GM18511 (cell line): ENCODE data around the gene SFPQ.
"Not testable (repeated sequence)": the region's sequence is repeated elsewhere in the genome, so short reads cannot be mapped to it uniquely, and the experiment has no call there.

Source experiments
- ATAC-seq: cut with Tn5 transposase; IDR thresholded peaks from one replicate; pipeline ENCODE4 v1.9.1; 2021; ENCODE audit warnings: mild to moderate bottlenecking, moderate library complexity; ENCODE audit not compliant: unreplicated experiment

Gene SFPQ

DNA sequence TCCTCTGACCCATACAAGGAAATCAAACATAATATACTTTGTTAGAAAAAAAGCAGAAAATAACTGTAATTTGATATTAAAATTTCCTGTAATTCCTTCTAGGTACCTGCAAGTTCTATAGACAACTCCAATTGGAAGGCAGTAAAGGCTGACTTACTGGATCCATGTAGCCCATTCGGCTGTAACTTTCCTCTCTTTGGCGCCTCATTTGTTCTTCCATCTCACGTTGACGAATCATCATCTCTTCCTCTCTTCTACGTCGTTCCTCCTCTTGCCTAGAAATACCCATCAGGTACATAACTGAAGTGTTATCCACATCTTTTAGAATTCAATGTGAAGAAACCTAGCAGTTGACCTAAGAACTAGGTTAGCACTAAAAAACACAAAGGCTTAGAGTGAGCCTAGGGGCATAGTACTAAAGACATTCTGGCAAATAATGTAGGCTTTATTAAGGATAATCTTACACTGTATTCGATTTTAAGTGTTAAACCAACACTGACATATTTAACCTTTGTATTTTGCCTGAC, 5.1 kb downstream of the SFPQ start:
- ATAC-seq, result no peak

DNA sequence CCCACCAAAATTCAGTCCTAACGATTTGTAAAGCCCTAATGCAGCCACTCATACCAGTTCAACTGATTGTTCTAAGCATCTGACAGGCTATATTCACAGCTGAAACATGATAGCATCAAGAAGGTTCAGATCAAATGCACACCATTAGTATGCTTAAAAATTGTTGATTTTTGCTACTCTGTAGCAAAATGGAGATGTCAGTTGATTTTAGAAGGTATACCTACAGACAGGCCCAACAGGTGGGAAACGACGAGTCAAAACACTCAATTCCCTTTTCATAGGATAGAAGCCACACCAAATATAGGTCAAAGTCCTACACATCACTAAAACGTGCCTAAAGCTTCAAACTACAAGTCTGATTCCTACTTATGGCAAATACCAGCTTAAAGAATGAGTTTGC, 6.7 kb downstream of the SFPQ start:
- ATAC-seq, result no peak

DNA sequence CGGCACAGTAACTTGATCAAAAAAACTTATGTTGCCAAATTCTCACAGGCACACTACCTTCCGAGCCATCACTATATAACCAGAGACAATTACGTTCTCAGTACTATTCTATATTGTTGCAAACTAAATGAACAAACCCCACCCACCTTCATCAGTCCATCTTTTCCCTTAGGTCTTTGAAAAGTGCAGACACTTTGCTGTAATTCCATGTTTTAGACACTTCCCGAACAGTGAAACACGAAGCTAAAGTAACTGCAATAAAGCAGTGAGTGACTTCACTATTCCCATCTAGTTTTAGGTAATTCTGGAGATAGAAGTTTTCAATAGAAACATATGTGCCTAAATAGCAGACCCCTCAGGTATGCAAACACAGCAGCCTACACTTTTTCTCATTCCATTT, 7.7 kb downstream of the SFPQ start:
- no peak for ATAC-seq

DNA sequence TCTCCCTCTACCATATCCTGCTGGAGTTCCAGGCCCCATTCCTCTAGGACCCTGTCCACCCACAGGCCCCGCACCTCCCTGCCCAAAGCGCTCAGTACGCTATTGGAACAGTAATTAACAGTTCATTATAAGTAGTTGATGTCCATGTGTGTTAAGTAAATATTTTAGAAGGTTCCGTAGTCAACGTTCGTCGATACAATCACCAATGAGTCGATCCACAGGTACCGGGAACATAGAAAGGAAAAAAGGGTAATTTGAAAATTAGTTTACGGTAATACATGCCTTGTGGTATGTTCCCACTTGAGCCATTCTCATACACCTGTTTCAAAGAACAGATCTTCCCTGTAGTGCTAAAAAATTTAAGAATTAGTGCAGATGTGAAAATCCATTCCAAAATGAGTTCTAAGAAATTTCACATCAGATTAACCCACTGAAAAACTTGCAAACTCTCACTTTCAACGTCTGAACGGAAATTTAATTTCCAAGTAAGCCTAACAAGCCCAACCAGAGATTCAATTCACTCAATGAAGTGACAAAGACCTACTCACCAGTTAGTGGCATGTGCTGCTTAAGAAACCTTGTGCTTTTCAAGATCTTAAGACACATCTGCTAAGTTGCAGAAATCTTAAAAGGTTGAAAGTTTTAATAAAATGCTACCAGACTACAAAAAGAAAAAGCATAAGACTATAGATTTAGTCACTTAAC, 8.3 kb downstream of the SFPQ start:
- ATAC-seq, result no peak

DNA sequence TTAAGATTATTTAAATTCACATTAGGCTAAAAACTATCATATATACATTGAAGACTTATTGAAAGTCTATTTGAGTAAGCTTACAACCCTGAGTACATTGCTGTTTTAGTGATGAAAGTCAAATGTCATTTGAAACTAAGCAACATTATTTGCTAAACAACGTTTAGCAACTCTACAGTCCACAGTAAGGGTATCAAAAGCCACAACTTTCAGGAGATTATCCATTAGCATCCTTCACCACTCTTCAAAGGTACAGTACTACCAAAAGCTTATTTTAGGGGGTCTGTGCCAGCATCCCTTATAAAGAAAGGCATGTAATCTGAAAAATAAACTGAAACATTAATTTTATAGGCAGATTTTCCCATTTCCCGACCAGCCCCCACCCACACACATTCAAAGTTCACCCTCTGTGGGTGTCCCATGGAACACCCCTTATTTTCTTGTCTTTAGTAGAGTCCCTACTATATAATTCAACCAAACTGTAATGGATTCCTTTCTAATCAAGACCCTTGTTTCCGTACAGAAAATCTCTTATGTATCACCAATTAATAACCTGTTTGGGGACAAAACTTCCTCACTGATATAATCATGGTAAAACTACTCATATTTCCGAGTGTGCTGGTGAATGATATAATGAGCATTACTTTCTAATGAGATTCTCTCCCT, 11.0 kb downstream of the SFPQ start:
- no peak for ATAC-seq

DNA sequence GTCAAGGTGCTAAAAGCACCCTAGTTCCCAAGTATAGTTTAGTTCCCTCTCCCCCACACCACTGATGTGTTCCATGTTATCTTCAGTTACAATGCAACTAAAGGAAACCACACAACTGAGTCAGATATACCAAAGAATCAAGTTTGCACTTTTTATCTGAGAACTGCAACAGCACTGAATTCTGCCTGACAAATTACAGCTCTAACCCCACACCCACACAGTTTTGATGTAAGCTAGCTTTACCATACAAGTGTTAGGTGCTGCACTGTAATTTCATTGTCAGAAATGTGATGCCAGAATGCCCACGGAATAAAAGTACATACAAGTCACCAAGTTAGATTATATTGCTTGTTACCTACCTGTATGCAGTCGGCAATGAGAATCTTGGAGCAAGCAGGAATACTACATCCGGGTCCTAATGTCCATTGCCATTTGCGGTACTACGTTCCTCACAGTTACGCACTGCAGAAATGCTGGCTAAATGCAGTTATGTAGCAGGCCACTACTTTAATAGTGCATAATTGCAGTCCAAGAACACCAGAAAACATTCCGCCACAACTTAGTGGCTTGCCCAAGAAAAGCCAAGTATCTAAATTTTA, 12.1 kb downstream of the SFPQ start:
- ATAC-seq, result no peak

DNA sequence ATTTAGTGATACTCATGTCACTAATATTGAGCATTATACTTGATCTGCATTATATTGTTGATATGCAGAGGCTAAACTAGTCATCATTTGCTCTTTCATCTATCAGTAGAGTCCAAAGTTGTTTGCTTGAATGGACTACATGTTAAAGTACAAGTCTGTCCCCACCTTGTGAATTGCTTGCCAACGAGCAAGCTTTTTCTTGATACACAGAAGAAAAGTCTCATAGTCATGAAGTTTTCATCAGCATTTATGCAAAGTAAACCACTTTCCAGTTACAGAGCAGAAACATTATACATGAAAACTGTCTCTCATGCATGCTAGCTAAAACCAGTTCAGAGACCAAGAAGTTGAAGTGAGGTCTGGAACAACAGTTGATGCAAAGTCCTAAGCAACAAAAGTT, 13.0 kb downstream of the SFPQ start:
- no peak for ATAC-seq

DNA sequence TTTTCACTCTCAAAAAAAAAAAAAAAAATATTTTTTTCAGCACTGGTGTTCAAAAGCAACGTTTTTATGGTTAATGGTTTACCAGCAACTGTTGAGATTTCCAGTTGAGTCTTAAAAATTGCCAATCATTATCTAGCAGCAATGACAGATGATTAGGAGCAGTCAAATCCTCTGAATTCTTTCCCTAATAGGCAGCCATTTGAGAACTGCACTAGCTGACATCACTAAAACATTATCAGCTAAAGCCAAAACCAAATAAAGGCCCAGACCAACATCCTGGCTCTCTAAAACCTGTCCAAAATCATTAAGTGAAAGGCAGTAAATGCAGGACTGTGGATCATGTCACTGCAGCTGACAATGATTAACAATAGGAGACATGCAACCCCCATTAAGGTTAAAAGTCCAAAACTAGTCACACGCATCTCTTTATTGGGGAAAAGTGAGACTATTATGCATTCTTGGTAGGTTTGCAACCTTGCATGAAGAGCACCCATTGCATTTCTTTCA, 14.0 kb downstream of the SFPQ start:
- no peak for ATAC-seq

DNA sequence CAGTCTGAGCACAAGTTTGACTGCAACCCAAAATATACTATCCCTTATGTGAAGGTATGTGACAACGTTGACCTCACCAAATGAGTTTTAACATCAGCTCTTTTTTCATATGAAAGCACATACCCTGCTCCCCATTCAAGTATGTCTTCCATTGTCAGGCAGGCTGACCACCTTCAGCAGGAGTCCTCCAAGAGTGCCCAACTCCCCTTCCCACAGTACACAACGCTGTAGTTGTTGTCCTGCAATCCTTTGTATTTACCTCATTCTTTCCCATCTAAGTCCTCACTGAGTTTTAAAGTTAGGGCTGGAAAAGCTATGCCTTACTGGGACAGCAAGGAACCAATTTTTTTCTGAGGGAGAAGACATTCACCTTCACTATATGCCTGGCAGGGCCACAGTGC, 14.7 kb downstream of the SFPQ start:
- ATAC-seq, result no peak

DNA sequence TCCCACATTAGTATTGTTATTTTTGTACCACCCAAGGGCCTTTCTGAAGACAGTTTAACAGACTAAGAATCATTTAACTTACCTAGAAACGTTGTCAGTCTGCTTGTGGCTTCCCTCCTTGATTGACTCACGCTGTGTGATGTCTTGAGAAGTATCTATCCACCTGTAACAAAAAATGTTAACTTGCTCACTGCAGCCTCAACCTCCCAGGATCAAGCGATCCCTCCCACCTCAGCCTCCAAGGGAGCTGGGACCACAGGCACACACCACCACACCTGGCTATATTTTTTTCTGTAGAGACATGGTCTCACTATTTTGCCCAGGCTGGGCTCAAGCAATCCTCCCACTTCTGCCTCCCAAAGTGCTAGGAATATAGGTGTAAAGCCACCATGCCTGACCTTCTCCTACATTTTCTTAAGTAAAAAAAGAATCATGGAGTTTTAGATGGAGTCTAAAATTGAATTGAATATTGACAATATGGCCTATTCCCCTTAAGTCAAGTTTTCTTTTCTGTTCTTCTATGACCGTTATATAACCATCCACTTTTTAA, 15.6 kb downstream of the SFPQ start:
- no peak for ATAC-seq

DNA sequence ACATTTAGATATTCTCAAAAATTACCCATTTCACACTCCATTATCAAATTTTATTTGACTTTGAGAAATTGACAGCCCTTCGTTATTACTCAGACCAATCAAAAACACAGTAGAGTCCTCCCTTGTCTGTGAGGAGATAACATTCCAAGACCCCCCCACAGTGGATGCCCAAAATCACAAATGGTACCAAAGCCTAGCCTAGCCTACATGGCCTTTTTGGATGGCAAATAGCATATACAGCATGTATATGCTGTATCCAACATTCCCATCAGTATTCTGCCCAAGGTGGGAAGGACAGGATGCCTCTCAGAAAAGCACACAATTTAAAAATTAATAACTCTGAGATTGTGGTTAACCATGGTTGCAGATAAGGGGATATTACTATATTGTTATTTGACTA, 17.3 kb downstream of the SFPQ start:
- no peak for ATAC-seq

DNA sequence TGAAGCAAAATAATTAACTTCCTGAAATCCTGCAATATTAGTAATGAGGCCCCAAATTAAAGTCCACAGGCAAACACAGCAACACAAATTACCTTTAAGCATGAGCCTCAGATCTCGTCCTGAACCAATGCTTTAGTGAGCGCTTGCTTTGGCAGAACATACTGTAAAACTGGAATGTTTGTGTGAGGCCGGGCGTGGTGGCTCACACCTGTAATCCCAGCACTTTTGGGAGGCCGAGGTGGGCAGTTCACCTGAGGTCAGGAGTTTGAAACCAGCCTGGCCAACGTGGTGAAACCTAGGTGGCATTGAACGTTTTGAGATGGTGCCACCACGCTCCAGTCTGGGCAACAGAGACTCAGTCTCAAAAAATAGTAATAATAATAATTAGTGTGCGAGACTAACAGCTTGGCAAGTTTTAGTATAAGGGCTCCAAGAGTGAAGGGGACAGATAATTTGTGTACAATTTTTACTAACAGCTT, 17.8 kb downstream of the SFPQ start:
- no peak for ATAC-seq

DNA sequence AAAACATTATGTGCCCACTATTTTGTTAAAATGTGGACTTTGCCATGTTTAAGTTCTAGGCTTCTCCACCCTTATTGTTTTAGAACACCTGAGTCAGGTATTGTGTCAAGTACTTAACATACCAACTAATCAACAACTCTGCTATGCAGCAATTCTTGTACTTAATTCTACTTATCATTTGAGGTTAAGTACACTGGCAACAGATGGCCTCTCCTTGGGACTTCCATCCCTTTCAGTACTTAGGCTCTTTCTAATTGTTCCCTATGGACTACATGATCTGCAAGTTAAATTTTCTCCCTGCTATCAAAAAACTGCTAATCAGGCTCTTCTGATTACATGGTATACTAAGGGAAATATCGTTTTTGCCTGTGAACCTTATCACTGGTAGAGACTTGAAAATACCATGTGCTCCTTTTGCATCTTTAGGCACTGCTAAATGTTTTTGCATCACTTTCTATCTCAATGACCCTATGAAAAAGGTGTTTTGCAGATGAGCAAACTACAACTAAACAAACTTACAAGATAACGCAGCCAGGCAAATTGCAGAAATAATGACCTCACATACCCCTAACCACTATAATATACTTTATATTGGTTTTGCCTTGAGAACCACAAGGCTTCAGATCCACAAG, 18.9 kb downstream of the SFPQ start:
- no peak for ATAC-seq

DNA sequence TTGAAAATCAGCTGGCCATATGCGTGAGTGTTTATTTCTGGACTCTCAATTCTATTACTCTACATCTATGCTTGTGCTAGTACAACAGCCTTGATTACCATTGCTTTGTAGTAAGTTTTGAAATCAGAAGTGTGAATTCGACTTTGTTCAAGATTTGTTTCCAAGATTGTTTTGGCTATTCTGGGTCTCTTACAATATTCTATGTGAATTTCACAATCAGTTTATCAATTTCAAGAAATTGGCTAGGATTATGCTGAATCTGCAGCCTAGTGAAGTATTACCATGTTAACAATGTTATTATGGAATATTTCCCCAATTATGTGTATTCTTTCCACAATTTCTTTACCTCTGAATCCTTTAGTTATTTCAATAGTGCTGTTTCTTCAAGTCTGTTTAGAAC, 19.5 kb downstream of the SFPQ start:
- no peak for ATAC-seq

DNA sequence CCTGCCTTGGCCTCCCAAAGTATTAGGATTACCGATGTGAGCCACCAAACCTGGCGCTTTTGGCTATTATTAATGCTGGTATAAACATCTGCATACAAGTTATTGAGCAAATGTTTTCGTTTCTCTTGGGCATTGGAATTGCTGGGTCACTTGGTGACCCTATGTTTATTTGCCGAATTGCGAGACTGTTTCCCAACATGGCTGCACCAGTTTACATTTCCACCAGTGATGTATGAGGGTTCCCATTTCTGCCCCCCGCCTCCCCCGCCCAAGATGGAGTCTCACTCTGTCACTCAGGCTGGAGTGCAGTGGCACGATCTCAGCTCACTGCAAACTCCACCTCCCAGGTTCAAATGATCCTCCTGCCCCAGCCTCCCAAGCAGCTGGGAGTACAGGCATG, 20.9 kb downstream of the SFPQ start:
- no peak for ATAC-seq

DNA sequence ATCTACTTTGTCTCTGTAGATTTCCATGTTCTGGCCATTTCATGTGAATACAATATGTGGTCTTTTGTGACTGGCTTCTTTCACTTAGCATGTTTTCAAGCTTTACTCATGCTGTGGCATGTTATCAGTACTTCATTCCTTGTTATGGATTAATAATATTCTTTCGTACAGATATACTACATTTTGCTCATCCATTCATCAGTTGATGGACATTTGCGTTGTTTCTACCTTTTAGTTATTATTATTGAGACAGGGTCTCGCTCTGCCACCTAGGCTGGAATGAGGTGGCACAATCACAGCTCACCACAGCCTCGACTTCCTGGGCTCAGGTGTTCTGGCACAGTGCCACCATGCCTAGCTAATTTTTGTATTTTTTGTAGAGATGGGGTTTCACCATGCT, 21.4 kb downstream of the SFPQ start:
- no peak for ATAC-seq

DNA sequence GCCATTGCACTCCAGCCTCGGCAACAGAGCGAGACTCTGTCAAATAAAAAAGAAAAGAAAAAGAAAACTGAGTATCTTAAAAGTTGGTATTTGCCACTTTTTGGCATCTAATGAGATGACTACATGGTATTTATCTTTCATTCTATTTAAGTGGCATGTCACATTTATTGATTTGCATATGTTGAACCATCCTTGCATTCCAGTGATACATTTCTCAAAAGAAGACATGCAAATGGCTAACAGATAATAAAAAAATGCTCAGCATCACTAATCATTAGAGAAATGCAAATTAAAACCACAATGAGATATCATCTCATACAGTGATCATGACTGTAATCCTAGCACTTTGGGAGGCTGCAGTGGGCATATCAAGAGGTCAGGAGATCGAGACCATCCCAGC, 28.1 kb downstream of the SFPQ start:
- ATAC-seq, result no peak

DNA sequence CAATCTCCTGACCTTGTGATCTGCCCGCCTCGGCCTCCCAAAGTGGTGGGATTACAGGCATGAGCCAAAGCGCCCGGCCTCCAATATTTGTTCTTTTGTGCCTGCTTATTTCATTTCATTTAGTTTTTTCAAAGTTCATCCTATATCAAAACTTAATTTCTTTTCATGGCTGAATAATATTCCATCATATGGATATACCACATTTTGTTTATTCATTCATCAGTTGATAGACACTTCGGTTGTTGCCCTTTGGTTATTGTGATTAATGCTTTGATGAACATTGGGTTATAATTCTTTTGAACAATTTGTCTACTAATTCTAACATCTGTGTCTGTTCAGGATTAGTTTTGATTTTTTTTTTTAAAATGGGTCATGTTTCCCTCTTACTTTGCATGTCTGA, 41.7 kb downstream of the SFPQ start:
- ATAC-seq, result no peak

DNA sequence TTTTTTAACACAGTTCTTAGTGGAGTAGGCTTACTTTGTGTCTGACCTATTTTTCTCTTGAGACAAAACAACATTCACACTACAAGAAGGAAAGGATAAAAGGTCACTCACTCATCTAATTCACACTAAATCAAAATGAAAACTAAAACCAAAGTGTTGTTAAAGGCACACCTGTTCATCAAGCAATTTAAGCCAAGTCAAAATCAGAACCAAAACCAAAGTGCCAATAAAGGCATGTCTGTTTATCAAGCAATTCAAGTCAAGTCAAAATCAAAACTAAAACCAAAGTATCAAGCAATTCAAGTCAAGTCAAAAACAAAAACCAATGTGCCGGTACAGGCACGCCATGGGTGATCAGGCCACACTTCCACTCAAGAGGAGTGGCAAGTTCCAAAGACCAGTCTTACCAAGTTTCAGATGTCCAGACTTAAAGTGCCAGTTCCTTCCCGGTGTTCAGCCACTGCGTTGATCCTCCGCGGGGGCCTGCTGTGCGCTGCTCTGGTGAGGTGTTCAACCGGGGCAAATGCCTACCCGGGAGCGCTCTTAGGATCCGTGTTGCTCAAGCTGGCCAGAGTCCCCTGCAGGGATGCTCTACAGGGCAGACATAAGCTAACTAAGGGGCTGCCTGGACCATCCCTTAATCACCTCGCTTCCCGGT, 46.9 kb downstream of the SFPQ start:
- not testable (repeated sequence) for ATAC-seq

DNA sequence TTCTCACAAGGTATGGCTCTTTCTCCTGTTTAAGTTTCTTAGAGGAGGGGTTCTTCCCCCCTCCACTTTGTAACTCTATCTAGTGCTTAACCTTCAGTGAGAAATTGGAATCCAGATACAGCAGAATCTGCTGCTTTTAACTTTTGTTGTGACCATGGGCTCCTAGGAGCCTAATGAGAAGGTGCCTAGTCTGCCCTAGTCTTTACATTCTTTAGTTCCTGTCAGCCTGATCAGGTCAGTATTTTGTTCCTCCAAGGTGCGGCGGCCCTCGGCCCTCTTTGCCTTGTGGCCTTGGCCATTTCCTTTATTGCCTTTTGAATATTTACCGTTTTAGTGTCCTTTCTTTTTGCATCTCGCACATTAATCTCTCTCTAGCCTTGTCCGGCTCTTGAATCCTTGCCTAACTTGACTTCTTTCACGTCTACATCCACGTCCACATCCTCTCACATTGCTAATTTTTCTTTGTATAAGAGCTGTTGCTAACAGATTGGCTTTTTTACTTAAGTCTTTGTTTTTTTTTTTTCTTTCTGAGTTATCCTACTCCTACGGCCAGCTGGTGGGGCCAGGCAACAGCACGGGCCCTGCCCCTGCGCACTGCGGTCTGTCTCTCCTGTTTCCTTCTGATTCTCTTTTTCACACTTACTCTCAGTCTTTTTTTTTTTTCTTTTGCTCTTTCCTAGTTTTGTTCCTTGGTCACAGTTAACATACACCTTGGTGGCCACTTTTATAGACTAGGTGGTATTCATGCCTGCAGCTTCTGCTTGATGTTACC, 49.0 kb downstream of the SFPQ start:
- no peak for ATAC-seq
